Heart right ventricle (tissue), 16 donors: ENCODE measurements around the gene ABCB9. TPM values are rescaled to one million over a fixed set of nuclear protein-coding genes. Genes with fewer than 3 reads are reported as not detected.

Experiments used
- ATAC-seq, 8 donors: fragments of 200-7000 bp; cut with Tn5 transposase; one replicate each; pipeline ENCODE4 v1.9.1; 2020; ENCODE audit warnings: mild to moderate bottlenecking in 8 of 8, moderate library complexity in 8 of 8, moderate number of reproducible peaks in 1 of 8
- DNase-seq, 2 donors: peaks; one replicate each; pipeline ENCODE4 v3.0.0-alpha.2; 2020
- H3K27ac ChIP-seq, 10 donors: fragments of 200-600 bp; sonication (generic) in 2 of 10; one replicate each; pipeline versions ENCODE4 v1.5.0 to v1.8.0; 2020 to 2022; ENCODE audit warnings: mild to moderate bottlenecking in 3 of 10
- H3K27me3 ChIP-seq, 7 donors: fragments of 200-600 bp; one replicate each; pipeline ENCODE4 v1.8.0; 2021 to 2022; ENCODE audit warnings: mild to moderate bottlenecking in 2 of 7
- H3K36me3 ChIP-seq, 9 donors: fragments of 200-600 bp; sonication (generic) in 1 of 9; one replicate each; pipeline versions ENCODE4 v1.5.0 to v1.8.0; 2020 to 2022; ENCODE audit warnings: mild to moderate bottlenecking in 2 of 9
- H3K4me1 ChIP-seq, 9 donors: fragments of 200-600 bp; sonication (generic) in 1 of 9; one replicate each; pipeline versions ENCODE4 v1.5.0 to v1.8.0; 2020 to 2022; ENCODE audit warnings: mild to moderate bottlenecking in 4 of 9
- H3K4me3 ChIP-seq, 10 donors: fragments of 200-600 bp; sonication (generic) in 2 of 10; one replicate each; pipeline versions ENCODE4 v1.5.0 to v1.8.0; 2020 to 2022; ENCODE audit warnings: mild to moderate bottlenecking in 7 of 10, moderate library complexity in 2 of 10
- H3K9me3 ChIP-seq, 11 donors: fragments of 200-600 bp in 10 of 11; sonication (generic) in 2 of 11; one replicate each; pipeline versions ENCODE4 v1.5.0 to v1.8.0; 2013 to 2022; ENCODE audit warnings: mild to moderate bottlenecking in 2 of 11, control low read depth in 1 of 11, moderate library complexity in 1 of 11
- CTCF ChIP-seq, 9 donors: fragments of 200-600 bp; sonication (generic) in 2 of 9; IDR thresholded peaks; one replicate each; pipeline versions ENCODE4 v1.5.0 to v1.8.0; 2021 to 2022; ENCODE audit warnings: antibody characterized with exemption in 9 of 9, mild to moderate bottlenecking in 5 of 9, moderate library complexity in 1 of 9
- WGBS, 2 donors: extraction: QIAGEN DNeasy Blood & Tissue Kit; methylation state at CpG; one replicate each; pipeline ENCODE4 v1.1.7; 2013; ENCODE audit warnings: inconsistent platforms in 1 of 2; 5-methylcytosine and 5-hydroxymethylcytosine counted together
- intact Hi-C, 10 donors: fragments of 100-400 bp; cut with DNase I; formaldehyde crosslinking; loops; one replicate each; pipeline versions ENCODE4 v1.11.1 to v1.14.2; 2022
- polyA plus RNA-seq, 2 donors: library from polyadenylated mRNA; stranded (reverse); fragments of 200-250 nt; gene quantifications; one replicate each; pipeline ENCODE4 v1.2.3, GENCODE V29; 2013
- total RNA-seq, 10 donors: library from RNA; stranded (reverse); fragmentation: NEBNext Ultra II Directional in 3 of 10; extraction: Animal tissue kit (Norgen Biotek cat#: 25700) in 3 of 10; gene quantifications; one replicate each; pipeline versions ENCODE4 v1.2.1 to v1.2.4, GENCODE V29; 2021 to 2023
- donor health status: Arrhythmogenic right ventricular cardiomyopathy.
- donor health status: ischemic (EF 13 %, LVEDD 7.1; RV severe dilation, severe dysfunction).
- donor health status: healthy with polysubstance abuse.
- donor health status: DM: no; HTN: yes; CAD: no.
- donor health status: DM: no; HTN: no; CAD: no.
- donor health status: ischemic (EF 25% LVEDD 6.9; RV normal size, moderate dysfunction).
- donor health status: ischemic (EF 25% LVEDD 5.7; RV mildly dilated, moderate dysfunction).
- donor health status: healthy.
- donor health status: DM: yes; HTN: yes; CAD: no.
- donor health status: Ischemic cardiomyopathy.
- donor health status: ischemic (EF 35%, LVEDD 5.7; RV mildly dilated, moderate dysfunction).
- donor health status: nonischemic (EF 11% LVEDD 7.7; RV severe dilation, severe dysfunction).
- donor health status: DM: yes; HTN: yes; CAD: no.
- donor health status: PGD.
- donor health status: ischemic (EF 29% LVEDD 5.4; RV normal size, mild dysfunction).
- donor health status: nonischemic (EF 23%, LVEDD 6.1; RV moderate dilation, normal function).

Gene ABCB9
- total and polyA plus RNA-seq, 12 donors, result 1.9 to 6.0 (median 4.5) TPM

DNA sequence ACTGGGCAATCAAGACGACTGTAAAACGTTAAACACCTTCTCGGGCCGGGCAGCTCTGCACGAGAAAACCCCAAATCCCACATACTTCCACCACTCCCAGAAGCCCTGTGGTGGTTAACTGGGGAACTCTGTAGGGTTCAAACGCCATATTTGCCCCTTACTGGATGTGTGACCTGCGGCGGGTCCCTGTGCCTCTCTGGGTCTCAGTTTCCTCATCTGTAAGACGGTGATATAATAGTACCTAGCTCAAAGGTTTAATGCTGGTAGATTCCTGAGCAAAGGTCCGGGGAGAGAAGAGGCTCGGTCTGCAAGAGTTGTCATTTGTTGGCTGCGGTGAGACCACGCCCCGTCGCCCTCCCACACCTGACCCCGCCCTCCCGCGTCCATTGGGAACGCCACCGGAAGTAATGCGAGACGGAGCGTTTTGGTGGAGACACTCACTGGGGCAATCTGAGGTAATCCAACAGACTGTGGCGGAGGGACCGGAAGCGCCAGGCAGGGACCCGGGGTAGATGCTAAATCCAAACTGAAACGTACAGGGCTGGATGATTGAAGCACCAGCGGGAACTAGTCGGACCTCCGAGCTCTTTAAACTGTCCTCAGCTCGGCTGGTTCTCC lies 8.1 kb upstream of the ABCB9 start:
- Histone ChIP-seq H3K4me1 (peaks cover 9 to 42% (median 28%) of the 10 kb centered on the region in 9 donors), H3K27me3 (no peaks in the 10 kb centered on the region), H3K9me3 (no peaks in the 10 kb centered on the region), H3K27ac (peak overlapping the region; percentile 93 to 100 (median 98)), H3K36me3 (peaks cover 0 to 22% (median 0%) of the 10 kb centered on the region in 9 donors), H3K4me3 (peak overlapping the region; percentile 59 to 99 (median 85))
- DNase-seq (peak; percentile 97 to 98), ATAC-seq (peak; percentile 94 to 98 (median 96))
- no peak for TF ChIP-seq CTCF (IDR thresholded peaks at IDR 0.05)
- intact Hi-C loops, result no loop called here
- 1% methylated on average over 32 of the region's 32 CpGs for WGBS, 2 donors

- peaks cover 7 to 30% (median 21%) of the 10 kb centered on the region in 9 donors for H3K4me1 ChIP-seq
- no peak overlapping the region for H3K4me3 ChIP-seq
- H3K9me3 ChIP-seq, result no peaks in the 10 kb centered on the region
- 50 to 54% methylated on average over 4 of the region's 4 CpGs for WGBS, 2 donors
- no peak for TF ChIP-seq CTCF (IDR thresholded peaks at IDR 0.05)
- DNase-seq (no peak), ATAC-seq (no peak)
- no peaks in the 10 kb centered on the region for H3K27me3 ChIP-seq
- no peak overlapping the region for H3K27ac ChIP-seq
- intact Hi-C loops, result loop anchor here in 2 of 10 donors (5.0 kb wide), 2 partner anchors 263 to 268 kb away; partner anchors contain the start of genes MPHOSPH9 (in 1 of the 2) and MTRFR (in 1 of the 2)
- H3K36me3 ChIP-seq, result no peaks in the 10 kb centered on the region
Measured at GRCh38 chr12:122969676-122970075, 3.4 kb upstream of the ABCB9 start.

DNA sequence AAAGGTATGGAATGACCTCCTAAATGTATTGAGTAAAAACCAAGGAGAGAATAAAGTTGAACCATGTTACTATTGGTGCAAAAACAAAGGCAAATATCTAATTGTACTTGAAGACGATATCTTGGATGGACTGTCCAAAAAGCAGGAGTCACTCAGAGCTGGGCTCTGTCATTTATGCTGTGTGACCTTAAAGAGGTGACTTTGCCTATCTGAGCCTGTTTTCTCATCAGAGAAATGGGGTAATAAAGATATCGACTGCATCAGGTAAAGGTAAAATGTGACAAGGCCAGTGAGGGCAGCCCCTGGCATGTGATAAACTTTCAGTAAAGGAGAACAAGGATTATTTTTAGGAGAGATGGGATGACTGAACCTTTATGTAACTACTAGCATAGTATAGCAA lies 1.8 kb upstream of the ABCB9 start:
- 82 to 86% methylated on average over 2 of the region's 2 CpGs for WGBS, 2 donors
- H3K27me3 ChIP-seq, result no peaks in the 10 kb centered on the region

More for the DNA sequence above, 1.8 kb upstream of the ABCB9 start:
- no peak overlapping the region for H3K4me3 ChIP-seq
- TF ChIP-seq CTCF (IDR thresholded peaks at IDR 0.05), result no peak
- intact Hi-C loops, result loop anchor here in 2 of 10 donors (5.0 kb wide), 2 partner anchors 264 to 269 kb away; partner anchors contain the start of genes MPHOSPH9 (in 1 of the 2) and MTRFR (in 1 of the 2)
- H3K9me3 ChIP-seq, result no peaks in the 10 kb centered on the region
- DNase-seq, result no peak
- ATAC-seq, result no peak
- H3K36me3 ChIP-seq, result no peaks in the 10 kb centered on the region
- H3K4me1 ChIP-seq, result peaks cover 11 to 38% (median 29%) of the 10 kb centered on the region in 9 donors
- no peak overlapping the region for H3K27ac ChIP-seq
